Epithelial cell of esophagus (primary cell): Measurements from ENCODE around the gene PLD5.

ENCODE experiments used
- DNase-seq: peaks from one replicate; pipeline ENCODE4 v3.0.0; 2010; ENCODE audit warnings: low read depth
- H3K4me3 ChIP-seq: 2 replicates; pipeline ENCODE4 v1.5.1; 2011; ENCODE audit warnings: mild to moderate bottlenecking, low read length, control low read depth
- TF ChIP-seq, protein P1 (sequence below): IDR thresholded peaks from 2 replicates; pipeline ENCODE4 v1.5.1; 2011; ENCODE audit warnings: low read depth, mild to moderate bottlenecking, low read length, control low read depth, inconsistent platforms; ENCODE audit not compliant: insufficient read depth; ENCODE audit errors: missing control alignments

PLD5 gene

DNA sequence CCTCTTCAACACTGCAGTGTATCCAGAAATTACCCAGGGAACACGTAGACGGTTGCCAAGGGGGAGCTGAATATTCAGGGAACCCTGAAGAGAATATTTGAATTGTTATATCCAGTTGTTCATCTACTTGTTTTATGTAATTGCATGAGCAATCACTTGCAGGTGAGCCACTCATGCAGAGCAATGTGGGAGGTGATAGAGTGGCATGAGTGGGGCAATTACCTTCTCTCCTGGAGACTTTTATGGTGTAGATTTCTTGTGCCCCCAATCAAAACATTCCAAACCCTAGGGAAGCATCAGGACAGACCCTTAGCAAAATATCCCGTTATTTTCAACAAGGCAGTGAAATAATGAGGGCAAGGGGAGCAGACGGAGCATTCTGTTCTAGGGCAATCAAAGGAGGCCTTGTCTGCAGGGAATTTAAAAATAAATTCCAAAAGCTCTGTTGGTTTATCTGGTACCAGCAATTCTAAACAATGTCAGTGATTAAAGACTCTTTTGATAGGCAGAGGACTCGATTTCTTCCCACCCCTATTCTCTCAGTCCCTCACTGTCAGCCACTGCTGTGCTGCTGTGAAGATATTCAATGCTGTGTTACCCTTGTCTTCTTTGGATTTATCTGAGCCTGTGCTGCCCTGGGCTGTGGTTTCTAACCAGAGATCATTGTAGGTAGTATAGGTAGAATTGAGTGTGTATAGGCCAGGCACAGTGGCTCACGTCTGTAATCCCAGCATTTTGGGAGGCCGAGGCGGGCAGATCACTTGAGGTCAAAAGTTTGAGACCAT is 345.4 kb downstream of the PLD5 start:
- DNase-seq: no peak
- TF ChIP-seq, protein P1, sequence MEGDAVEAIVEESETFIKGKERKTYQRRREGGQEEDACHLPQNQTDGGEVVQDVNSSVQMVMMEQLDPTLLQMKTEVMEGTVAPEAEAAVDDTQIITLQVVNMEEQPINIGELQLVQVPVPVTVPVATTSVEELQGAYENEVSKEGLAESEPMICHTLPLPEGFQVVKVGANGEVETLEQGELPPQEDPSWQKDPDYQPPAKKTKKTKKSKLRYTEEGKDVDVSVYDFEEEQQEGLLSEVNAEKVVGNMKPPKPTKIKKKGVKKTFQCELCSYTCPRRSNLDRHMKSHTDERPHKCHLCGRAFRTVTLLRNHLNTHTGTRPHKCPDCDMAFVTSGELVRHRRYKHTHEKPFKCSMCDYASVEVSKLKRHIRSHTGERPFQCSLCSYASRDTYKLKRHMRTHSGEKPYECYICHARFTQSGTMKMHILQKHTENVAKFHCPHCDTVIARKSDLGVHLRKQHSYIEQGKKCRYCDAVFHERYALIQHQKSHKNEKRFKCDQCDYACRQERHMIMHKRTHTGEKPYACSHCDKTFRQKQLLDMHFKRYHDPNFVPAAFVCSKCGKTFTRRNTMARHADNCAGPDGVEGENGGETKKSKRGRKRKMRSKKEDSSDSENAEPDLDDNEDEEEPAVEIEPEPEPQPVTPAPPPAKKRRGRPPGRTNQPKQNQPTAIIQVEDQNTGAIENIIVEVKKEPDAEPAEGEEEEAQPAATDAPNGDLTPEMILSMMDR: no peak
- H3K4me3 ChIP-seq: no peak overlapping the region

DNA sequence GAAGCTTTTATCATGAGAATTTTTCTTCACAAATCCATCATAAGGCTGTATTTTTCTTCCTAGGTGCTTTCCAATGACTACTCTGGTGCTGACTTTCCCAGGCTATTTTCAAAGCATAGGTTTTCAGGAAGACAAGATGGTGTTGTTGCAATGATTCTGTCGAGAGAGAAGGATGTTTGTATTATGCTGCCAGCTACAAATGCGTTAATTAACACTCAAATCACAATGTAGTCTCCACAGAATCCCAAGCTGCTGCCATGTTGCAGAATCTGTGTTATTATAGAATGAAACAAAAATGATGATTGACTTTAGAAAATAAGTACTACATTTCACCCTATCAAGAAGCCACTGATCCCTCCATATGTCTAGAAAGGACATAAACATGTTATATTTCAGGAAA is 346.1 kb downstream of the PLD5 start:
- TF ChIP-seq, protein P1: no peak
- H3K4me3 ChIP-seq: no peak overlapping the region
- no peak for DNase-seq

DNA sequence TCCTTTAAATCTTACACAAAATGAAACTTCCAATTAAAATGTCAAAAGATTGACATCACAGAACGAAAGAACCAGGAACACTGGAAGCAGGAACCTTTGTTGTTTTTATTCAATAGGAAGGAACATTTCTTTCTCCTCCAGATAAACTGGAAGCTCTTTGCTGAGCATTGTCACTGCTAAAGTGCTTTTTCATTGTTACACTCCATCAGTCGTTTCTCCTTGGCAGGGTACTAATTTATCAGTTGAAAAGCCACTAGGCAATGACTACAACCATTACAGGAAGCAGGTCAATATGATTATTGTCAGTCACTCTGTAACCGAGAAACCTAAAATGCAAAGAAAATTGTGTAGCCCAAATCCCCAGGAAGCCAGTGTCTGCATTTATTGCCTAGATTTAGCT is 362.4 kb downstream of the PLD5 start:
- no peak overlapping the region for H3K4me3 ChIP-seq
- TF ChIP-seq, protein P1: no peak
- no peak for DNase-seq

DNA sequence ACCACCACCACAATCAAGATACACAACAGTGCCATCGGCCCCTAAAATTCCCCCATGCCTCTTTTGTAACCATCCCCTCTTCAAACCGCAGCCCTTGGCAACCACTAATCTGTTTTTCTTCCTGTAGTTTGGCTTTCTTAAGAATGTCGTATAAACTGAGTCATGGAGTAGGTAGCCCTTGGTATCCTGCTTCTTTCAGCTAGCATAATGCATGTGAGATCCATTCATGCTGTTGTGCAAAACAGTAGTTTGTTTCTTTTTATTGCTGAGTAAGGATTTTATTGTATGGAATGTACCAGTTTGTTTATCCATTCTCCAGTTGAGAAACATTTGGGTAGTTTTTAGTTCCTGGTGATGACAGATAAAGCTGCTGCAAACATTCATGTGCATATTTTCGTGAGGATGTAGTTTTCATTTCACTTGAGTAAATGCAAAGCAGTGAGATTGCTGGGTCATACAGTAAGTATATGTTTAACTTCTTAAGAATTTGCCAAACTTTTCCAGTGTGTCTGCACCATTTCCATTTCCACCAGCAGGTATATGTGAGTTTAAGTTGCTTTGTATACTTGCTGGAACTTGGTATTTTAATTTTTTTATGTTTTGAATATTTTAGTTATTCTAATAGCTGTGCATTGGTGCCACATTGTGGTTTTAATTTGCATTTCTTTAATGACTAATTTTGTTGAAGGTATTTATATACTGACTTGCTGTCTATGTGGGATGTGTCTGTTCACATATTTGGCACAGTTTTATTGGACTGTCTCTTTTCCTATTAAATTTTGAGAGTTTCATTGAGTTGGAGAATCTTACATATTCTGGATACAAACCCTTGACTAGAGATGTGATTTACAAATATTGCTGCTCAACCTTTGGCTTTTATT is 377.2 kb downstream of the PLD5 start:
- TF ChIP-seq, protein P1: no peak
- no peak overlapping the region for H3K4me3 ChIP-seq
- peak; percentile 70 for DNase-seq

DNA sequence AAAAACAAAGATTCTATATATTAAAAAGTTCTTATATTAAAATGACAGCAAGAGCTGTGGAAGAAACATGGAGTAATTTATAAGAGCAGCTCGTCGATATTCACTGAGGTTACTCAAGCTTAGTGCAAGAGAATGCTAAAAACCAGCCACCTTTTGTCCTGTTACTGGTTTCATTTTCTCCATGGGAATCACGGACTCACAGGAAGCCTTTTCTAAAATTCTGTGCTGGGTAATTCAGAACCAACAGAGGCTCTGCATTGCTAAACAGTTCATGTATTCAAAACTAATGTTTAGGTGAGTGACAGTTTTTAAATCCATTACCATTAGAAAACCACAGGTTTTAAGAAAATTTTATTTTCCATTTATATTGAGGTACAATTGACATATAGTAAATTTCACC is 377.8 kb downstream of the PLD5 start:
- DNase-seq: no peak
- TF ChIP-seq, protein P1: no peak
- H3K4me3 ChIP-seq: no peak overlapping the region

DNA sequence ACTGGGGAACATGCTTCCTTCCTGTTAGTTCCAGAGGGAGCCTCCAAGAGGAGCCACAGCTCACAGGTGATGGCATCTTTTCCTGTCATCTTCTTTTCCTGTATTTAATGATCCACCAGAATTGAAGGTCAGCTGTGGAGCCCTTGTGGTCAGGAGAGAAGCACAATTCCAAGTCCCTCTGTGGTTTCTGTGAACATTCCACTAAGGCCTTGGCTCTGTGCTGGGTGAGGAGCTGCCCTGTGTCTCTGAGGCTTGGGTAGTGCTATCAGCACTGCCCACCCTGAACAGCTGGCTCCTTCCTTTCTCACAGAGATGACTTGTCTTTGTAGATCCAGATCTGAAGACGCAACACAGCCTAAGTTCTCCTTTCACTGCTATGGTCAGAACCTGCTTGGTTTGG is 383.7 kb downstream of the PLD5 start:
- no peak overlapping the region for H3K4me3 ChIP-seq
- TF ChIP-seq, protein P1: no peak
- DNase-seq: no peak
